DND-41 (cell line): ENCODE data around the gene GGNBP2.

ENCODE experiments used
- CTCF ChIP-seq: IDR thresholded peaks from 2 replicates; pipeline ENCODE4 v1.5.1; 2012; ENCODE audit warnings: borderline replicate concordance, low read length, moderate library complexity, mild to moderate bottlenecking; ENCODE audit not compliant: poor library complexity, severe bottlenecking; ENCODE audit errors: extremely low read depth
- EZH2 ChIP-seq: IDR thresholded peaks from 3 replicates; pipeline ENCODE4 v1.6.1; 2012; ENCODE audit warnings: borderline replicate concordance, low read depth, mild to moderate bottlenecking, moderate library complexity, low read length, inconsistent platforms; ENCODE audit not compliant: severe bottlenecking

GRCh38 chr17:36534840-36535668 is 9.7 kb upstream of the GGNBP2 start, which contains the start of the genes MYO19 and PIGW:
- TF ChIP-seq CTCF (peak; percentile 23), EZH2 (no peak)
